ENCODE data around the gene FEM1C.

FEM1C gene

DNA sequence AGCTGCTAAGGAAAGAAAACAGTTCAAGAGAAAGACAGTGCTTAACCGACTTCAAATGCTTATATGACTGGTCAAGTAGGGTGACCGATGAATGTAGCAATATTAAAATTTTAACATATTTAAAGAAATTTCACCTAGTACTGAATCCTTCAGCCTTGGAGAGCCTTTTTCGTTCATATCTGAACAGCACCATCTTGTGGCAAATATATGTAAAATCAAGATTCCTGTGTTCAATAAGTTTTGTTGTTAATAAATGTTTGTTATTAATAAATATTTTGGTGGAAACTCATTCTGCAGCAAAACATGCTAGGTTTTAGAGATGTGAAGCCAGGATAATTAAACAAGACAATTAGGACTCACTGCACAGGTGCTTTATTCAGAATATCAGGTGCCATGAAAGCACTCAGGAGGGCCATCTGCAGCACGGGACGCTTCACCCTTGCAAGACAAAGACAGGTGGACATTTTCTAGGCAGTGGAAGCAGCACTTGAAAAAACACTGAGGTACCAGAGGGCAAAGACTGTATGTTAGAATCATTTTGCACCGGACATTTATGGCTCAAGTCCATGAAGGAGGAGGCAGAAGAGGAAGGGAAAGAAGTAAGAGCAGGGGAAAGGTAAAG lies 42.1 kb upstream of the FEM1C start:
- TF ChIP-seq ARNTL (CRISPR knock-in tag; IDR thresholded peaks at IDR 0.05; ENCODE audit: borderline replicate concordance, low read depth), result no peak
- TF ChIP-seq, protein P1, sequence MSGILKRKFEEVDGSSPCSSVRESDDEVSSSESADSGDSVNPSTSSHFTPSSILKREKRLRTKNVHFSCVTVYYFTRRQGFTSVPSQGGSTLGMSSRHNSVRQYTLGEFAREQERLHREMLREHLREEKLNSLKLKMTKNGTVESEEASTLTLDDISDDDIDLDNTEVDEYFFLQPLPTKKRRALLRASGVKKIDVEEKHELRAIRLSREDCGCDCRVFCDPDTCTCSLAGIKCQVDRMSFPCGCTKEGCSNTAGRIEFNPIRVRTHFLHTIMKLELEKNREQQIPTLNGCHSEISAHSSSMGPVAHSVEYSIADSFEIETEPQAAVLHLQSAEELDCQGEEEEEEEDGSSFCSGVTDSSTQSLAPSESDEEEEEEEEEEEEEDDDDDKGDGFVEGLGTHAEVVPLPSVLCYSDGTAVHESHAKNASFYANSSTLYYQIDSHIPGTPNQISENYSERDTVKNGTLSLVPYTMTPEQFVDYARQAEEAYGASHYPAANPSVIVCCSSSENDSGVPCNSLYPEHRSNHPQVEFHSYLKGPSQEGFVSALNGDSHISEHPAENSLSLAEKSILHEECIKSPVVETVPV (CRISPR knock-in tag; IDR thresholded peaks at IDR 0.05), result no peak
- TF ChIP-seq, protein P2, sequence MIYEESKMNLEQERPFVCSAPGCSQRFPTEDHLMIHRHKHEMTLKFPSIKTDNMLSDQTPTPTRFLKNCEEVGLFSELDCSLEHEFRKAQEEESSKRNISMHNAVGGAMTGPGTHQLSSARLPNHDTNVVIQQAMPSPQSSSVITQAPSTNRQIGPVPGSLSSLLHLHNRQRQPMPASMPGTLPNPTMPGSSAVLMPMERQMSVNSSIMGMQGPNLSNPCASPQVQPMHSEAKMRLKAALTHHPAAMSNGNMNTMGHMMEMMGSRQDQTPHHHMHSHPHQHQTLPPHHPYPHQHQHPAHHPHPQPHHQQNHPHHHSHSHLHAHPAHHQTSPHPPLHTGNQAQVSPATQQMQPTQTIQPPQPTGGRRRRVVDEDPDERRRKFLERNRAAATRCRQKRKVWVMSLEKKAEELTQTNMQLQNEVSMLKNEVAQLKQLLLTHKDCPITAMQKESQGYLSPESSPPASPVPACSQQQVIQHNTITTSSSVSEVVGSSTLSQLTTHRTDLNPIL (CRISPR knock-in tag; IDR thresholded peaks at IDR 0.05; ENCODE audit: low read depth), result no peak
- TF ChIP-seq GLIS3 (CRISPR knock-in tag; IDR thresholded peaks at IDR 0.05), result no peak
- no peak for TF ChIP-seq ZNF70 (CRISPR knock-in tag; IDR thresholded peaks at IDR 0.05)
- no peak for TF ChIP-seq ZC3H10 (CRISPR knock-in tag; IDR thresholded peaks at IDR 0.05)
- TF ChIP-seq CSDC2 (CRISPR knock-in tag; IDR thresholded peaks at IDR 0.05), result no peak
- TF ChIP-seq, protein P3, sequence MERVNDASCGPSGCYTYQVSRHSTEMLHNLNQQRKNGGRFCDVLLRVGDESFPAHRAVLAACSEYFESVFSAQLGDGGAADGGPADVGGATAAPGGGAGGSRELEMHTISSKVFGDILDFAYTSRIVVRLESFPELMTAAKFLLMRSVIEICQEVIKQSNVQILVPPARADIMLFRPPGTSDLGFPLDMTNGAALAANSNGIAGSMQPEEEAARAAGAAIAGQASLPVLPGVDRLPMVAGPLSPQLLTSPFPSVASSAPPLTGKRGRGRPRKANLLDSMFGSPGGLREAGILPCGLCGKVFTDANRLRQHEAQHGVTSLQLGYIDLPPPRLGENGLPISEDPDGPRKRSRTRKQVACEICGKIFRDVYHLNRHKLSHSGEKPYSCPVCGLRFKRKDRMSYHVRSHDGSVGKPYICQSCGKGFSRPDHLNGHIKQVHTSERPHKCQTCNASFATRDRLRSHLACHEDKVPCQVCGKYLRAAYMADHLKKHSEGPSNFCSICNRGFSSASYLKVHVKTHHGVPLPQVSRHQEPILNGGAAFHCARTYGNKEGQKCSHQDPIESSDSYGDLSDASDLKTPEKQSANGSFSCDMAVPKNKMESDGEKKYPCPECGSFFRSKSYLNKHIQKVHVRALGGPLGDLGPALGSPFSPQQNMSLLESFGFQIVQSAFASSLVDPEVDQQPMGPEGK (CRISPR knock-in tag; IDR thresholded peaks at IDR 0.05; ENCODE audit: borderline replicate concordance), result no peak
- no peak for TF ChIP-seq SNAI2 (CRISPR knock-in tag; IDR thresholded peaks at IDR 0.05)
- no peak for TF ChIP-seq OSR1 (CRISPR knock-in tag; IDR thresholded peaks at IDR 0.05)
- no peak for TF ChIP-seq ISL1 (CRISPR knock-in tag; IDR thresholded peaks at IDR 0.05)
- ATAC-seq, result peak; percentile 62

DNA sequence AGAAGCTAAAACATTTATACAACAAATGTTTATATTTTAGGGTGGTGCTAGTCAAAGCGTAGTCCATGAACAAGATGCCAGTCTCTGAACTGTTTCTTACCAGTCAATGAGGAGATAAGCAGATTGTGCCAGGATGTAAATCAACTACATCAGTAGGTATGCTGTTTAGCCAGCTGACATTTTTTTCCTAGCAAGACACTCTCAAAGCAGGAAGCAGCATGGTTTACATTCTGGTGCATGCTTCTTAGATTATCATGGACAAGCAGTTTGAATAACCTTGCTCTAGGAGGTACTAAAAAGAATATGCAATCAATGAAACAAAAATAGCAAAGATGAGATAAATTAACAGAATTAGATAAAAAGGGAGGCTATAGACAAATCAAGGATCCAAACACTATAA lies 40.7 kb upstream of the FEM1C start:
- no peak for ATAC-seq
- TF ChIP-seq, protein P4, sequence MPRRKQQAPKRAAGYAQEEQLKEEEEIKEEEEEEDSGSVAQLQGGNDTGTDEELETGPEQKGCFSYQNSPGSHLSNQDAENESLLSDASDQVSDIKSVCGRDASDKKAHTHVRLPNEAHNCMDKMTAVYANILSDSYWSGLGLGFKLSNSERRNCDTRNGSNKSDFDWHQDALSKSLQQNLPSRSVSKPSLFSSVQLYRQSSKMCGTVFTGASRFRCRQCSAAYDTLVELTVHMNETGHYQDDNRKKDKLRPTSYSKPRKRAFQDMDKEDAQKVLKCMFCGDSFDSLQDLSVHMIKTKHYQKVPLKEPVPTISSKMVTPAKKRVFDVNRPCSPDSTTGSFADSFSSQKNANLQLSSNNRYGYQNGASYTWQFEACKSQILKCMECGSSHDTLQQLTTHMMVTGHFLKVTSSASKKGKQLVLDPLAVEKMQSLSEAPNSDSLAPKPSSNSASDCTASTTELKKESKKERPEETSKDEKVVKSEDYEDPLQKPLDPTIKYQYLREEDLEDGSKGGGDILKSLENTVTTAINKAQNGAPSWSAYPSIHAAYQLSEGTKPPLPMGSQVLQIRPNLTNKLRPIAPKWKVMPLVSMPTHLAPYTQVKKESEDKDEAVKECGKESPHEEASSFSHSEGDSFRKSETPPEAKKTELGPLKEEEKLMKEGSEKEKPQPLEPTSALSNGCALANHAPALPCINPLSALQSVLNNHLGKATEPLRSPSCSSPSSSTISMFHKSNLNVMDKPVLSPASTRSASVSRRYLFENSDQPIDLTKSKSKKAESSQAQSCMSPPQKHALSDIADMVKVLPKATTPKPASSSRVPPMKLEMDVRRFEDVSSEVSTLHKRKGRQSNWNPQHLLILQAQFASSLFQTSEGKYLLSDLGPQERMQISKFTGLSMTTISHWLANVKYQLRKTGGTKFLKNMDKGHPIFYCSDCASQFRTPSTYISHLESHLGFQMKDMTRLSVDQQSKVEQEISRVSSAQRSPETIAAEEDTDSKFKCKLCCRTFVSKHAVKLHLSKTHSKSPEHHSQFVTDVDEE (CRISPR knock-in tag; IDR thresholded peaks at IDR 0.05), result no peak
- TF ChIP-seq RARB (CRISPR knock-in tag; IDR thresholded peaks at IDR 0.05) (no peak), ZFP3 (CRISPR knock-in tag; IDR thresholded peaks at IDR 0.05) (no peak), TOX (CRISPR knock-in tag; IDR thresholded peaks at IDR 0.05; ENCODE audit: borderline replicate concordance) (no peak)

DNA sequence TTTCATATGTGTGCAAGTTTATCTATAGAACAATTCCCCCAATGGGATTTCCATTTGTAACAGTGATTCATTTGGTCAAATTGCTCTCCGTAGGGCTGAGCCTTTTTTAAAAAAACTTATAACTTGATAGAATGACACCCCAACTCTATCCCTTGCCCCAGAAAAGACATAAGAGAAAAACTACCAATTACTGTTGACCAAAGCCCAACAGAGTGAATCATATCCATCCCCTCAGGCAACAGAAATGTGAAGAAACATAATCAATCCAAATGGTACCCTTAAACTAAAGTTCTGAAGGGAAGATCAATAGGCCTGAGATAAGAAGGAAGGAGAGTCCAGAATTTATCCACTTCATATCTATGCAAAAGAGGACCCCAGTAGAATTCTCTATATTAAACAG lies 39.9 kb upstream of the FEM1C start:
- TF ChIP-seq GLIS3 (CRISPR knock-in tag; IDR thresholded peaks at IDR 0.05) (no peak), ZC3H10 (CRISPR knock-in tag; IDR thresholded peaks at IDR 0.05) (no peak), ISL1 (CRISPR knock-in tag; IDR thresholded peaks at IDR 0.05) (no peak), ZNF70 (CRISPR knock-in tag; IDR thresholded peaks at IDR 0.05) (no peak), ZFP3 (CRISPR knock-in tag; IDR thresholded peaks at IDR 0.05) (no peak), TOX (CRISPR knock-in tag; IDR thresholded peaks at IDR 0.05; ENCODE audit: borderline replicate concordance) (no peak), RARB (CRISPR knock-in tag; IDR thresholded peaks at IDR 0.05) (no peak), ZNF565 (CRISPR knock-in tag; conservative IDR thresholded peaks at IDR 0.05; ENCODE audit: low read depth) (no peak), TCF4 (CRISPR knock-in tag; IDR thresholded peaks at IDR 0.05; ENCODE audit: borderline replicate concordance) (no peak), PPARA (CRISPR knock-in tag; IDR thresholded peaks at IDR 0.05; ENCODE audit: borderline replicate concordance) (no peak), ZNF8 (CRISPR knock-in tag; IDR thresholded peaks at IDR 0.05) (no peak), ARNTL (CRISPR knock-in tag; IDR thresholded peaks at IDR 0.05; ENCODE audit: borderline replicate concordance, low read depth) (no peak), CSDC2 (CRISPR knock-in tag; IDR thresholded peaks at IDR 0.05) (no peak), ZFP30 (CRISPR knock-in tag; IDR thresholded peaks at IDR 0.05) (no peak), BACH2 (CRISPR knock-in tag; IDR thresholded peaks at IDR 0.05; ENCODE audit: borderline replicate concordance) (no peak), OSR1 (CRISPR knock-in tag; IDR thresholded peaks at IDR 0.05) (no peak)
- TF ChIP-seq, protein P5, sequence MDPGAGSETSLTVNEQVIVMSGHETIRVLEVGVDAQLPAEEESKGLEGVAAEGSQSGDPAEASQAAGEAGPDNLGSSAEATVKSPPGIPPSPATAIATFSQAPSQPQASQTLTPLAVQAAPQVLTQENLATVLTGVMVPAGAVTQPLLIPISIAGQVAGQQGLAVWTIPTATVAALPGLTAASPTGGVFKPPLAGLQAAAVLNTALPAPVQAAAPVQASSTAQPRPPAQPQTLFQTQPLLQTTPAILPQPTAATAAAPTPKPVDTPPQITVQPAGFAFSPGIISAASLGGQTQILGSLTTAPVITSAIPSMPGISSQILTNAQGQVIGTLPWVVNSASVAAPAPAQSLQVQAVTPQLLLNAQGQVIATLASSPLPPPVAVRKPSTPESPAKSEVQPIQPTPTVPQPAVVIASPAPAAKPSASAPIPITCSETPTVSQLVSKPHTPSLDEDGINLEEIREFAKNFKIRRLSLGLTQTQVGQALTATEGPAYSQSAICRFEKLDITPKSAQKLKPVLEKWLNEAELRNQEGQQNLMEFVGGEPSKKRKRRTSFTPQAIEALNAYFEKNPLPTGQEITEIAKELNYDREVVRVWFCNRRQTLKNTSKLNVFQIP (CRISPR knock-in tag; IDR thresholded peaks at IDR 0.05; ENCODE audit: borderline replicate concordance, low read depth), result no peak
- TF ChIP-seq, protein P3 (CRISPR knock-in tag; IDR thresholded peaks at IDR 0.05; ENCODE audit: borderline replicate concordance), result no peak
- TF ChIP-seq, protein P1 (CRISPR knock-in tag; IDR thresholded peaks at IDR 0.05), result no peak
- ATAC-seq, result no peak
